K562 (cell line): Measurements from ENCODE around the gene ZNF627. TPM values are rescaled to one million over a fixed set of nuclear protein-coding genes. Genes with fewer than 3 reads are reported as not detected.

Source experiments
- ETS2 ChIP-seq: IDR thresholded peaks from 2 replicates; pipeline ENCODE4 v1.6.1; 2016; ENCODE audit warnings: borderline replicate concordance, missing genetic modification characterization, mild to moderate bottlenecking, moderate library complexity, missing compliant biosample characterization; ENCODE audit not compliant: poor library complexity, severe bottlenecking
- FOXJ3 ChIP-seq: sonication (generic); formaldehyde crosslinking; IDR thresholded peaks from 2 replicates; pipeline ENCODE4 v1.4.0; 2020; ENCODE audit warnings: mild to moderate bottlenecking, missing genetic modification reagents
- MIER1 ChIP-seq: fragments of 450-650 bp; IDR thresholded peaks from 2 replicates; pipeline ENCODE4 v1.6.1; 2016; ENCODE audit warnings: antibody characterized with exemption, mild to moderate bottlenecking, low read depth
- MTA1 ChIP-seq: fragments of 450-650 bp; IDR thresholded peaks from 2 replicates; pipeline ENCODE4 v1.6.1; 2017; ENCODE audit warnings: borderline replicate concordance
- PHF21A ChIP-seq: fragments of 450-650 bp; IDR thresholded peaks from 2 replicates; pipeline ENCODE4 v1.6.1; 2017; ENCODE audit warnings: low read depth, borderline replicate concordance
- RBM15 ChIP-seq: fragments of 200-400 bp; formaldehyde crosslinking; IDR thresholded peaks from 2 replicates; pipeline ENCODE4 v1.6.1; 2018; ENCODE audit warnings: mild to moderate bottlenecking, low read length, moderate library complexity; ENCODE audit not compliant: insufficient read depth
- SMARCB1 ChIP-seq: IDR thresholded peaks from 2 replicates; pipeline ENCODE4 v1.6.1; 2011; ENCODE audit warnings: improper control_type of control experiment, low read depth; ENCODE audit not compliant: insufficient read length
- STAT5B ChIP-seq: fragments of 250-450 bp; sonication (Bioruptor Pico); IDR thresholded peaks from 2 replicates; pipeline ENCODE4 v1.8.0; 2021; ENCODE audit warnings: mild to moderate bottlenecking, inconsistent platforms
- ZBED1 ChIP-seq: IDR thresholded peaks from 2 replicates; pipeline ENCODE4 v1.6.1; 2014
- ZFX ChIP-seq: sonication (generic); formaldehyde crosslinking; IDR thresholded peaks from 2 replicates; pipeline ENCODE4 v1.8.0; 2022; ENCODE audit warnings: mild to moderate bottlenecking, missing genetic modification reagents, moderate library complexity
- ZNF253 ChIP-seq: fragments of 250-450 bp; sonication (Bioruptor Pico); conservative IDR thresholded peaks from 2 replicates; pipeline ENCODE4 v1.6.1; 2021; ENCODE audit warnings: mild to moderate bottlenecking
- ZNF395 ChIP-seq: fragments of 200-800 bp; sonication (Bioruptor generic); IDR thresholded peaks from 2 replicates; pipeline ENCODE4 v1.6.1; 2017; ENCODE audit warnings: missing genetic modification characterization, missing compliant biosample characterization
- ZNF586 ChIP-seq: fragments of 450-650 bp; formaldehyde crosslinking; conservative IDR thresholded peaks from 2 replicates; pipeline ENCODE4 v1.4.0; 2020; ENCODE audit warnings: mild to moderate bottlenecking, moderate library complexity
- polyA plus RNA-seq, 8 experiments: library from polyadenylated mRNA; depleted of rRNA in 4 of 8; stranded (reverse) in 5 of 8; unstranded in 3 of 8; fragments of >200 nt; fragmentation: Nextera tagmentation in 2 of 8; fragmentation: Illumina TruSeq in 1 of 8; extraction: Ambion mirVana in 2 of 8; extraction: Trizol in 1 of 8; gene quantifications; 2 replicates each; pipeline versions ENCODE4 v1.2.1 to v1.2.3, GENCODE V29; 2011 to 2014; ENCODE audit warnings: inconsistent platforms in 1 of 8, missing spikeins in 1 of 8
- total RNA-seq, 7 experiments: library from RNA; depleted of rRNA in 6 of 7; stranded (reverse); fragments of >200 nt in 6 of 7; fragmentation: Illumina TruSeq in 2 of 7; extraction: Trizol in 2 of 7; gene quantifications; 2 replicates each; pipeline versions ENCODE4 v1.2.1 to v1.2.3, GENCODE V29; 2011 to 2021; ENCODE audit warnings: low replicate concordance in 1 of 7
- TF ChIP-seq, protein P1 (sequence below): conservative IDR thresholded peaks from 2 replicates; pipeline ENCODE4 v1.6.1; 2011; ENCODE audit warnings: low read depth, mild to moderate bottlenecking, low read length; ENCODE audit not compliant: control insufficient read depth
- TF ChIP-seq, protein P2 (sequence below): sonication (generic); formaldehyde crosslinking; IDR thresholded peaks from 2 replicates; pipeline ENCODE4 v1.8.1; 2023; ENCODE audit warnings: missing genetic modification reagents, mild to moderate bottlenecking, borderline replicate concordance

The ZNF627 gene
- total and polyA plus RNA-seq, 9 of the 15 experiments (the other 6 are each of a cell fraction or from before 2014, with no cell fraction given), result 6.4 to 19.9 (median 10.6) TPM

DNA sequence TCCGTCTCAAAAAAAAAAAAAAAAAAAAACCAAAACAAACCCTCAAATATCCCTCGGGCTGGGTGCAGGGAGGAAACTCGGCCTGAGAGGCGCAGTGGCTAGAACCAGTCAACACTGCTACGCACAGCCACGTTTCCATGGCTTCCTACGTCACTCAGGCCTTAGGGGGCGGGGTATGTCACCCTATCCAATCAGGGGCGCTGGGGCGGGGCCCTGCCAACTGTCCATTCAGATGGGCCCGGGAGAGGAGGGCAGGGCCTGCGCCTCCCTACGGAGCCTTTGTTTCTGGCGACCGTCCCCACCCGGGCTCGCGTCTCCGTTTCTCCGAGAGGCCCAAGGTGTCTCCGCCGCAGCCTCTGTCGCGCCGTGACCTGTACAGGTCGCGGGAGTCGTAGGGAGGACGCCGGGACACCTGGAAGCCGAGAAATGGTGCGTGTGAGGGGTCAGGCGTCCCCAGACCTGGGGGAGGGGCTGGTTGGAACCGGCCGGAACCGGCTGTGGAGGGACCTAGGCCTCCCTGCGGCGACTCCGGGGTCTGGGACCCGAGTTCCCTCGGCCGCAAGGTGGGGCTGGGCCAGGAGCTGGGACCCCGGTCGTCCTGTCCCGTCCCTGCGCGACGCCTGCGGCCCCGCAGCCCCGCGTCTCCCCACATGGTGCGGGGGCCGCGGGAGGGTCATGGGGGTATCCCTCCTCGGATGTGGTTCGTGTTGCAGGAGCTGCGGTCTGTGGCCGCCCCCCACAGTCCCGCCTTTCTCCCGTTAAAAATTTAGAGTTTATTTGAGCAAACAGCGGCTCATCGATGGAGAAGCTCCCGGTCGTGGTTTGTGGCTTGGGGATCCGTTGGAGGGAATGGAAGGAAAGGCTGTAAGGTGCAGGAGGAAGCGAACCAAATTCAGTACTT is at the start of gene ZNF627 (continued):
- TF ChIP-seq ZNF395 (CRISPR knock-in tag) (no peak), ZNF253 (CRISPR knock-in tag) (no peak), MIER1 (no peak), SMARCB1 (no peak), FOXJ3 (CRISPR knock-in tag) (no peak), ZNF586 (no peak), ETS2 (tag) (no peak), ZFX (CRISPR knock-in tag) (peak; percentile 97), STAT5B (CRISPR knock-in tag) (no peak), ZBED1 (0 out of 2 replicates have a peak, but pooled peaks have one; percentile 62), RBM15 (no peak), PHF21A (no peak), MTA1 (0 out of 2 replicates have a peak, but pooled peaks have one; percentile 10)
- TF ChIP-seq, protein P1, sequence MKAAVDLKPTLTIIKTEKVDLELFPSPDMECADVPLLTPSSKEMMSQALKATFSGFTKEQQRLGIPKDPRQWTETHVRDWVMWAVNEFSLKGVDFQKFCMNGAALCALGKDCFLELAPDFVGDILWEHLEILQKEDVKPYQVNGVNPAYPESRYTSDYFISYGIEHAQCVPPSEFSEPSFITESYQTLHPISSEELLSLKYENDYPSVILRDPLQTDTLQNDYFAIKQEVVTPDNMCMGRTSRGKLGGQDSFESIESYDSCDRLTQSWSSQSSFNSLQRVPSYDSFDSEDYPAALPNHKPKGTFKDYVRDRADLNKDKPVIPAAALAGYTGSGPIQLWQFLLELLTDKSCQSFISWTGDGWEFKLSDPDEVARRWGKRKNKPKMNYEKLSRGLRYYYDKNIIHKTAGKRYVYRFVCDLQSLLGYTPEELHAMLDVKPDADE, result peak; percentile 62
- TF ChIP-seq, protein P2, sequence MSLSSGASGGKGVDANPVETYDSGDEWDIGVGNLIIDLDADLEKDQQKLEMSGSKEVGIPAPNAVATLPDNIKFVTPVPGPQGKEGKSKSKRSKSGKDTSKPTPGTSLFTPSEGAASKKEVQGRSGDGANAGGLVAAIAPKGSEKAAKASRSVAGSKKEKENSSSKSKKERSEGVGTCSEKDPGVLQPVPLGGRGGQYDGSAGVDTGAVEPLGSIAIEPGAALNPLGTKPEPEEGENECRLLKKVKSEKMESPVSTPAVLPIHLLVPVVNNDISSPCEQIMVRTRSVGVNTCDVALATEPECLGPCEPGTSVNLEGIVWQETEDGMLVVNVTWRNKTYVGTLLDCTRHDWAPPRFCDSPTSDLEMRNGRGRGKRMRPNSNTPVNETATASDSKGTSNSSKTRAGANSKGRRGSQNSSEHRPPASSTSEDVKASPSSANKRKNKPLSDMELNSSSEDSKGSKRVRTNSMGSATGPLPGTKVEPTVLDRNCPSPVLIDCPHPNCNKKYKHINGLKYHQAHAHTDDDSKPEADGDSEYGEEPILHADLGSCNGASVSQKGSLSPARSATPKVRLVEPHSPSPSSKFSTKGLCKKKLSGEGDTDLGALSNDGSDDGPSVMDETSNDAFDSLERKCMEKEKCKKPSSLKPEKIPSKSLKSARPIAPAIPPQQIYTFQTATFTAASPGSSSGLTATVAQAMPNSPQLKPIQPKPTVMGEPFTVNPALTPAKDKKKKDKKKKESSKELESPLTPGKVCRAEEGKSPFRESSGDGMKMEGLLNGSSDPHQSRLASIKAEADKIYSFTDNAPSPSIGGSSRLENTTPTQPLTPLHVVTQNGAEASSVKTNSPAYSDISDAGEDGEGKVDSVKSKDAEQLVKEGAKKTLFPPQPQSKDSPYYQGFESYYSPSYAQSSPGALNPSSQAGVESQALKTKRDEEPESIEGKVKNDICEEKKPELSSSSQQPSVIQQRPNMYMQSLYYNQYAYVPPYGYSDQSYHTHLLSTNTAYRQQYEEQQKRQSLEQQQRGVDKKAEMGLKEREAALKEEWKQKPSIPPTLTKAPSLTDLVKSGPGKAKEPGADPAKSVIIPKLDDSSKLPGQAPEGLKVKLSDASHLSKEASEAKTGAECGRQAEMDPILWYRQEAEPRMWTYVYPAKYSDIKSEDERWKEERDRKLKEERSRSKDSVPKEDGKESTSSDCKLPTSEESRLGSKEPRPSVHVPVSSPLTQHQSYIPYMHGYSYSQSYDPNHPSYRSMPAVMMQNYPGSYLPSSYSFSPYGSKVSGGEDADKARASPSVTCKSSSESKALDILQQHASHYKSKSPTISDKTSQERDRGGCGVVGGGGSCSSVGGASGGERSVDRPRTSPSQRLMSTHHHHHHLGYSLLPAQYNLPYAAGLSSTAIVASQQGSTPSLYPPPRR (CRISPR knock-in tag), result no peak; the same call in 1 of the 2 replicates
